Body of pancreas (tissue), 4 donors: ENCODE measurements around the gene GNAI2.

Experiments
- POLR2A ChIP-seq, 3 donors: fragments of 450-650 bp; IDR thresholded peaks; one replicate each; pipeline ENCODE4 v1.6.1; 2016; ENCODE audit warnings: antibody characterized with exemption in 3 of 3, mild to moderate bottlenecking in 2 of 3
- TF ChIP-seq, protein P1 (sequence below), 7 experiments: fragments of 450-650 bp in 4 of 7; fragments of 200-600 bp in 3 of 7; sonication (generic) in 3 of 7; IDR thresholded peaks; one replicate each; pipeline ENCODE4 v1.5.1; 2016 to 2019; ENCODE audit warnings: antibody characterized with exemption in 7 of 7

DNA sequence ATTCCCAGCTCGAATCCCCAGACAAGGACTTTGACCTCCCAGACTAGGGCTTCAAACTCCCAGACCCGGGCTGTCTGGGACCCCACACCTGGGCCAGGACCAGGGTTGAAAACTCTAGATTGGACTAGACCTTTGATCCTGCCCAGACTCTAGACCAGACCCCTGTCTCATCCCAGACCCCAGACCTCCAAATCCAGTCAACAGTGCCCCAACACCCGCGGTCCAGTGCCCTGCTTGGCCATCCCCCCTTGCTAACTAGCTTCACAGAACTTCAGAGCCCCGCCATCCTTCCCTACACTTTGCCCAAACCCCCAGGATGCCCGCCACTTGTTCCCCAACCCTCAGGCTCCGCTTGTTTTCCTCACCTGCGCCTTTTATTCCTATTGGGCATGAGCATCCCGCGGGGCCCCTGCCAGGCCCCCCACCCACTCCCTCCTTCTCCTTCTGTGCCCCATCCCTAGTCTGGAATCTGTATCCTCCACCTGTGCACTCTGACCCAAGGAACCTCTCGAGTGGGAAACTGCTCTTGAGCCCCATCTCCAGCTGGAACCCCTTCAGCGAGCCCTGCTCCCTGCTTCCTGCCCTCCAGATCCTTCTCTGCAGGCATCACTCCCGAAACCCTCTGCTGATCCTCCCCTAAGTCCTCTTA is 604 bp downstream of the GNAI2 start:
- TF ChIP-seq, protein P1, sequence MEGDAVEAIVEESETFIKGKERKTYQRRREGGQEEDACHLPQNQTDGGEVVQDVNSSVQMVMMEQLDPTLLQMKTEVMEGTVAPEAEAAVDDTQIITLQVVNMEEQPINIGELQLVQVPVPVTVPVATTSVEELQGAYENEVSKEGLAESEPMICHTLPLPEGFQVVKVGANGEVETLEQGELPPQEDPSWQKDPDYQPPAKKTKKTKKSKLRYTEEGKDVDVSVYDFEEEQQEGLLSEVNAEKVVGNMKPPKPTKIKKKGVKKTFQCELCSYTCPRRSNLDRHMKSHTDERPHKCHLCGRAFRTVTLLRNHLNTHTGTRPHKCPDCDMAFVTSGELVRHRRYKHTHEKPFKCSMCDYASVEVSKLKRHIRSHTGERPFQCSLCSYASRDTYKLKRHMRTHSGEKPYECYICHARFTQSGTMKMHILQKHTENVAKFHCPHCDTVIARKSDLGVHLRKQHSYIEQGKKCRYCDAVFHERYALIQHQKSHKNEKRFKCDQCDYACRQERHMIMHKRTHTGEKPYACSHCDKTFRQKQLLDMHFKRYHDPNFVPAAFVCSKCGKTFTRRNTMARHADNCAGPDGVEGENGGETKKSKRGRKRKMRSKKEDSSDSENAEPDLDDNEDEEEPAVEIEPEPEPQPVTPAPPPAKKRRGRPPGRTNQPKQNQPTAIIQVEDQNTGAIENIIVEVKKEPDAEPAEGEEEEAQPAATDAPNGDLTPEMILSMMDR (IDR thresholded peaks at IDR 0.05) = no peak
- TF ChIP-seq POLR2A (IDR thresholded peaks at IDR 0.05) = no peak
